Measurements from ENCODE around the gene BMPR1B. TPM values are rescaled to one million over a fixed set of nuclear protein-coding genes. Genes with fewer than 3 reads are reported as not detected.
A peak's percentile ranks its signal among the peaks of the same experiment; 100 is the strongest.
"Not testable (repeated sequence)": the region's sequence is repeated elsewhere in the genome, so short reads cannot be mapped to it uniquely, and the experiment has no call there.

The BMPR1B gene
- polyA plus RNA-seq, 1 donor = 1.2 TPM

- no peak for DNase-seq
Observed at GRCh38 chr4:95045429-95045828, 287.7 kb downstream of the BMPR1B start.

GRCh38 chr4:95048296-95048695 is 290.5 kb downstream of the BMPR1B start:
- no peaks in the 10 kb centered on the region for H3K9me3 ChIP-seq (ENCODE audit: control insufficient read depth, low read depth, low read length)
- no peaks in the 10 kb centered on the region for H3K36me3 ChIP-seq (ENCODE audit: control insufficient read depth, insufficient read depth, low read length)
- peaks cover 4% of the 10 kb centered on the region for H3K4me1 ChIP-seq (ENCODE audit: control insufficient read depth, insufficient read depth, low read length)
- WGBS (ENCODE audit: insufficient coverage, low lambda C conversion rate) = 81% methylated on average over 2 of the region's 2 CpGs
- H3K4me3 ChIP-seq (ENCODE audit: low read length) = no peak overlapping the region
- H3K27me3 ChIP-seq (ENCODE audit: control insufficient read depth, insufficient read depth, low read length) = no peaks in the 10 kb centered on the region
- DNase-seq = no peak
- no peak overlapping the region for H3K27ac ChIP-seq (ENCODE audit: low read length)

More at GRCh38 chr4:95045429-95045828, 287.7 kb downstream of the BMPR1B start:
- Histone ChIP-seq H3K4me3 (ENCODE audit: low read length) (no peak overlapping the region), H3K36me3 (ENCODE audit: control insufficient read depth, insufficient read depth, low read length) (no peaks in the 10 kb centered on the region), H3K9me3 (ENCODE audit: control insufficient read depth, low read depth, low read length) (no peaks in the 10 kb centered on the region), H3K4me1 (ENCODE audit: control insufficient read depth, insufficient read depth, low read length) (no peaks in the 10 kb centered on the region), H3K27ac (ENCODE audit: low read length) (no peak overlapping the region), H3K27me3 (ENCODE audit: control insufficient read depth, insufficient read depth, low read length) (no peaks in the 10 kb centered on the region)
- WGBS (ENCODE audit: insufficient coverage, low lambda C conversion rate) = 24% methylated on average over 3 of the region's 3 CpGs

GRCh38 chr4:95049551-95050233 is 291.9 kb downstream of the BMPR1B start:
- H3K4me3 ChIP-seq (ENCODE audit: low read length) = no peak overlapping the region
- no peak for DNase-seq
- 100% methylated on average over 2 of the region's 2 CpGs for WGBS (ENCODE audit: insufficient coverage, low lambda C conversion rate)

GRCh38 chr4:95050980-95051701 is 293.4 kb downstream of the BMPR1B start:
- DNase-seq = no peak
- no CpG with 5 or more reads among the region's 13 CpGs for WGBS (ENCODE audit: insufficient coverage, low lambda C conversion rate)

More at GRCh38 chr4:95049551-95050233, 291.9 kb downstream of the BMPR1B start:
- H3K27ac ChIP-seq (ENCODE audit: low read length) = no peak overlapping the region
- no peaks in the 10 kb centered on the region for H3K9me3 ChIP-seq (ENCODE audit: control insufficient read depth, low read depth, low read length)
- H3K27me3 ChIP-seq (ENCODE audit: control insufficient read depth, insufficient read depth, low read length) = no peaks in the 10 kb centered on the region
- H3K36me3 ChIP-seq (ENCODE audit: control insufficient read depth, insufficient read depth, low read length) = no peaks in the 10 kb centered on the region
- peaks cover 4% of the 10 kb centered on the region for H3K4me1 ChIP-seq (ENCODE audit: control insufficient read depth, insufficient read depth, low read length)

GRCh38 chr4:95051702-95052020 is 293.9 kb downstream of the BMPR1B start:
- H3K4me3 ChIP-seq (ENCODE audit: low read length) = no peak overlapping the region
- WGBS (ENCODE audit: insufficient coverage, low lambda C conversion rate) = no CpG with 5 or more reads among the region's 2 CpGs
- no peaks in the 10 kb centered on the region for H3K27me3 ChIP-seq (ENCODE audit: control insufficient read depth, insufficient read depth, low read length)
- DNase-seq = peak; percentile 24 to 69
- H3K36me3 ChIP-seq (ENCODE audit: control insufficient read depth, insufficient read depth, low read length) = no peaks in the 10 kb centered on the region
- H3K9me3 ChIP-seq (ENCODE audit: control insufficient read depth, low read depth, low read length) = no peaks in the 10 kb centered on the region
- H3K4me1 ChIP-seq (ENCODE audit: control insufficient read depth, insufficient read depth, low read length) = peaks cover 4% of the 10 kb centered on the region
- H3K27ac ChIP-seq (ENCODE audit: low read length) = no peak overlapping the region

More at GRCh38 chr4:95050980-95051701, 293.4 kb downstream of the BMPR1B start:
- Histone ChIP-seq H3K4me3 (ENCODE audit: low read length) (no peak overlapping the region), H3K9me3 (ENCODE audit: control insufficient read depth, low read depth, low read length) (no peaks in the 10 kb centered on the region), H3K4me1 (ENCODE audit: control insufficient read depth, insufficient read depth, low read length) (peaks cover 4% of the 10 kb centered on the region), H3K36me3 (ENCODE audit: control insufficient read depth, insufficient read depth, low read length) (no peaks in the 10 kb centered on the region), H3K27me3 (ENCODE audit: control insufficient read depth, insufficient read depth, low read length) (no peaks in the 10 kb centered on the region), H3K27ac (ENCODE audit: low read length) (no peak overlapping the region)

- DNase-seq = no peak
- Histone ChIP-seq H3K36me3 (ENCODE audit: control insufficient read depth, insufficient read depth, low read length) (no peaks in the 10 kb centered on the region), H3K4me3 (ENCODE audit: low read length) (no peak overlapping the region), H3K27ac (ENCODE audit: low read length) (no peak overlapping the region), H3K27me3 (ENCODE audit: control insufficient read depth, insufficient read depth, low read length) (no peaks in the 10 kb centered on the region), H3K9me3 (ENCODE audit: control insufficient read depth, low read depth, low read length) (no peaks in the 10 kb centered on the region), H3K4me1 (ENCODE audit: control insufficient read depth, insufficient read depth, low read length) (no peaks in the 10 kb centered on the region)
- no CpG with 5 or more reads among the region's 1 CpG for WGBS (ENCODE audit: insufficient coverage, low lambda C conversion rate)
Observed at GRCh38 chr4:95058991-95059390, 301.2 kb downstream of the BMPR1B start.

- H3K36me3 ChIP-seq (ENCODE audit: control insufficient read depth, insufficient read depth, low read length) = no peaks in the 10 kb centered on the region
- WGBS (ENCODE audit: insufficient coverage, low lambda C conversion rate) = no CpG with 5 or more reads among the region's 1 CpG
- no peaks in the 10 kb centered on the region for H3K9me3 ChIP-seq (ENCODE audit: control insufficient read depth, low read depth, low read length)
- no peaks in the 10 kb centered on the region for H3K4me1 ChIP-seq (ENCODE audit: control insufficient read depth, insufficient read depth, low read length)
- no peak for DNase-seq
- H3K27ac ChIP-seq (ENCODE audit: low read length) = no peak overlapping the region
- H3K27me3 ChIP-seq (ENCODE audit: control insufficient read depth, insufficient read depth, low read length) = no peaks in the 10 kb centered on the region
- H3K4me3 ChIP-seq (ENCODE audit: low read length) = no peak overlapping the region
Observed at GRCh38 chr4:95059663-95060062, 301.9 kb downstream of the BMPR1B start.

GRCh38 chr4:95061220-95061619 is 303.5 kb downstream of the BMPR1B start:
- Histone ChIP-seq H3K36me3 (ENCODE audit: control insufficient read depth, insufficient read depth, low read length) (no peaks in the 10 kb centered on the region), H3K27me3 (ENCODE audit: control insufficient read depth, insufficient read depth, low read length) (no peaks in the 10 kb centered on the region), H3K9me3 (ENCODE audit: control insufficient read depth, low read depth, low read length) (no peaks in the 10 kb centered on the region), H3K4me1 (ENCODE audit: control insufficient read depth, insufficient read depth, low read length) (no peaks in the 10 kb centered on the region), H3K4me3 (ENCODE audit: low read length) (no peak overlapping the region), H3K27ac (ENCODE audit: low read length) (no peak overlapping the region)
- 75% methylated on average over 2 of the region's 2 CpGs for WGBS (ENCODE audit: insufficient coverage, low lambda C conversion rate)
- no peak for DNase-seq

- H3K36me3 ChIP-seq (ENCODE audit: control insufficient read depth, insufficient read depth, low read length); H3K4me3 ChIP-seq (ENCODE audit: low read length); H3K4me1 ChIP-seq (ENCODE audit: control insufficient read depth, insufficient read depth, low read length); DNase-seq; H3K9me3 ChIP-seq (ENCODE audit: control insufficient read depth, low read depth, low read length); H3K27ac ChIP-seq (ENCODE audit: low read length); H3K27me3 ChIP-seq (ENCODE audit: control insufficient read depth, insufficient read depth, low read length): not testable (repeated sequence)
- WGBS (ENCODE audit: insufficient coverage, low lambda C conversion rate) = 73% methylated on average over 3 of the region's 4 CpGs
Observed at GRCh38 chr4:95061801-95062200, 304.0 kb downstream of the BMPR1B start.

- no peaks in the 10 kb centered on the region for H3K36me3 ChIP-seq (ENCODE audit: control insufficient read depth, insufficient read depth, low read length)
- no CpG with 5 or more reads among the region's 1 CpG for WGBS (ENCODE audit: insufficient coverage, low lambda C conversion rate)
- H3K27ac ChIP-seq (ENCODE audit: low read length) = no peak overlapping the region
- DNase-seq = no peak
- H3K27me3 ChIP-seq (ENCODE audit: control insufficient read depth, insufficient read depth, low read length) = no peaks in the 10 kb centered on the region
- H3K4me1 ChIP-seq (ENCODE audit: control insufficient read depth, insufficient read depth, low read length) = no peaks in the 10 kb centered on the region
- H3K4me3 ChIP-seq (ENCODE audit: low read length) = no peak overlapping the region
- no peaks in the 10 kb centered on the region for H3K9me3 ChIP-seq (ENCODE audit: control insufficient read depth, low read depth, low read length)
Observed at GRCh38 chr4:95066050-95066449, 308.3 kb downstream of the BMPR1B start.

- H3K9me3 ChIP-seq (ENCODE audit: control insufficient read depth, low read depth, low read length) = no peaks in the 10 kb centered on the region
- no peak overlapping the region for H3K27ac ChIP-seq (ENCODE audit: low read length)
- H3K36me3 ChIP-seq (ENCODE audit: control insufficient read depth, insufficient read depth, low read length) = no peaks in the 10 kb centered on the region
- no CpG with 5 or more reads among the region's 1 CpG for WGBS (ENCODE audit: insufficient coverage, low lambda C conversion rate)
- no peak for DNase-seq
- no peaks in the 10 kb centered on the region for H3K27me3 ChIP-seq (ENCODE audit: control insufficient read depth, insufficient read depth, low read length)
- no peak overlapping the region for H3K4me3 ChIP-seq (ENCODE audit: low read length)
- no peaks in the 10 kb centered on the region for H3K4me1 ChIP-seq (ENCODE audit: control insufficient read depth, insufficient read depth, low read length)
Observed at GRCh38 chr4:95068401-95068800, 310.6 kb downstream of the BMPR1B start.
